ENCODE results near the gene FRYL. TPM values are rescaled to one million over a fixed set of nuclear protein-coding genes. Genes with fewer than 3 reads are reported as not detected.

Gene FRYL
- polyA plus RNA-seq, 3 donors: 10.8 to 15.8 (median 14.4) TPM

DNA sequence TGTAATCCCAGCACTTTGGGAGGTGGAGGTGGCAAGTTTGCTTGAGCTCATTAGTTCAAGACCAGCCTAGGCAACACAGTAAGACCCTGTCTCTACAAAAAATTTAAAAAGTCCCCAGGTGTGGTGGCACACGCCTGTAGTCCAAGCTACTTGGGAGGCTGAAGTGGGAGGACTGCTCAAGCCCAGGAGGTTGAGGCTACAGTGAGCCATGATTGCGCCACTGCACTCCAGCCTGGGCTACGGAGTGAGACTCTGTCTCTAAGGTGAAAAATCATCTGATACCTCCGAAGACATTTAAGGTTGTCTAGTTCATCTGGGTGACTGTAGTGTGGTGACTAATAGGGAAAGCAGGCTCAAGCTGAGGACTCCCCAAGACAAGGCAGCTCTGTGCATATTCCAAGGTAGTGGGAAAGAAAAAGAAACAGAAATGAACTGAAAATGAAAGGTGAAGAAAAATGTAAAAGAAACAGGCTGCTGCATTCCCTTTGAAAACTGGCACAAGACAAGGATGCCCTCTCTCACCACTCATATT, 23.3 kb downstream of the FRYL start:
- H3K79me2 ChIP-seq (ENCODE audit: insufficient read depth, low read length): peaks cover 85% of the 10 kb centered on the region
- Mint-ChIP-seq H3K27me3 (ENCODE audit: low read depth in 3 of 3) (no peaks in the 10 kb centered on the region), H3K36me3 (peaks cover 2 to 8% of the 10 kb centered on the region in 2 donors), H3K4me3 (no peak overlapping the region), H3K9me3 (peaks cover 0 to 5% (median 0%) of the 10 kb centered on the region in 7 donors), H3K27ac (peak overlapping the region in 3 of 7 donors; percentile 2 to 76 (median 28)), H3K4me1 (peaks cover 33% of the 10 kb centered on the region)
- H3K9ac ChIP-seq (ENCODE audit: insufficient read depth, low read length, poor library complexity, severe bottlenecking): no peak overlapping the region
- H3K4me3 ChIP-seq (replicated peaks in 1 of 3; ENCODE audit: low read depth in 2 of 3, low read length in 3 of 3): no peak overlapping the region
- no peaks in the 10 kb centered on the region for H3K27me3 ChIP-seq (ENCODE audit: control insufficient read depth in 2 of 2, insufficient read depth in 2 of 2, low read length in 2 of 2)
- peaks cover 84% of the 10 kb centered on the region for H4K20me1 ChIP-seq (ENCODE audit: insufficient read depth, low read length)
- peaks cover 7 to 11% of the 10 kb centered on the region in 2 donors for H3K4me1 ChIP-seq (ENCODE audit: control insufficient read depth in 1 of 2, insufficient read depth in 2 of 2, low read length in 2 of 2)
- no peak for TF ChIP-seq CTCF (IDR thresholded peaks at IDR 0.05)
- peak overlapping the region in 1 of 2 donors; percentile 45 for H3K27ac ChIP-seq (ENCODE audit: low read depth in 1 of 2, low read length in 2 of 2)
- no peak for DNase-seq
- no peaks in the 10 kb centered on the region for H3K9me3 ChIP-seq (replicated peaks in 1 of 2; ENCODE audit: control insufficient read depth in 1 of 2, insufficient read depth in 1 of 2, low read length in 2 of 2)
- H3K4me2 ChIP-seq (replicated peaks; ENCODE audit: extremely low read depth, low read length, poor library complexity, severe bottlenecking): no peak overlapping the region
- WGBS (ENCODE audit: insufficient coverage): 94% methylated on average over 4 of the region's 4 CpGs
- peaks cover 0 to 5% of the 10 kb centered on the region in 2 donors for H3K36me3 ChIP-seq (replicated peaks in 1 of 2; ENCODE audit: control insufficient read depth in 1 of 2, insufficient read depth in 2 of 2, low read length in 2 of 2)
- no peak overlapping the region for H2AFZ ChIP-seq (ENCODE audit: insufficient read depth, low read depth, low read length, poor library complexity, severe bottlenecking)
- intact Hi-C loops (cut with micrococcal nuclease): no loop called here

DNA sequence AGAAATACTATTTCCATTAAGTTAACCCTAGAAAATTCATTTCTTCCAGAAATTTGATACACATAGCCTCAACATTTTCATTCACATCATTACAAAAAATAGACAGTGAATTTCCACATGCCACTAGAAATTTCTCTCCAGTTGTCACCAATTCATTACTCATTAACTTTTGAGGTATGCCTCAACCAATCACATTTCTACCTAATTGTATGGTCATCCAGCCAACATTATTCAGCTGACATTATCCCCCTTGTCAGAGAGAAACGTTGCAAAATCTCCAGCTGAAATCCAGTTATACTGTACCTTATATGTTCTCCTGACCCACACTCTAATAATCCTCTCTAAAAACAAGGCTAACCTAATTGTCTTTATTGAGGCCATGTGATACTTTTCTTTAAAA, 24.8 kb downstream of the FRYL start:
- H3K4me3 ChIP-seq (replicated peaks in 1 of 3; ENCODE audit: low read depth in 2 of 3, low read length in 3 of 3): no peak overlapping the region
- Mint-ChIP-seq H3K27me3 (ENCODE audit: low read depth in 3 of 3) (no peaks in the 10 kb centered on the region), H3K9me3 (peaks cover 0 to 5% (median 0%) of the 10 kb centered on the region in 7 donors), H3K4me3 (no peak overlapping the region), H3K27ac (no peak overlapping the region), H3K36me3 (peaks cover 2 to 8% of the 10 kb centered on the region in 2 donors), H3K4me1 (peaks cover 36% of the 10 kb centered on the region)
- peaks cover 0 to 5% of the 10 kb centered on the region in 2 donors for H3K36me3 ChIP-seq (replicated peaks in 1 of 2; ENCODE audit: control insufficient read depth in 1 of 2, insufficient read depth in 2 of 2, low read length in 2 of 2)
- H3K27me3 ChIP-seq (ENCODE audit: control insufficient read depth in 2 of 2, insufficient read depth in 2 of 2, low read length in 2 of 2): no peaks in the 10 kb centered on the region
- no peaks in the 10 kb centered on the region for H3K9me3 ChIP-seq (replicated peaks in 1 of 2; ENCODE audit: control insufficient read depth in 1 of 2, insufficient read depth in 1 of 2, low read length in 2 of 2)
- no CpG with 5 or more reads among the region's 1 CpG for WGBS (ENCODE audit: insufficient coverage)
- no peak overlapping the region for H3K27ac ChIP-seq (ENCODE audit: low read depth in 1 of 2, low read length in 2 of 2)
- H2AFZ ChIP-seq (ENCODE audit: insufficient read depth, low read depth, low read length, poor library complexity, severe bottlenecking): no peak overlapping the region
- no peak overlapping the region for H3K9ac ChIP-seq (ENCODE audit: insufficient read depth, low read length, poor library complexity, severe bottlenecking)
- H3K4me2 ChIP-seq (replicated peaks; ENCODE audit: extremely low read depth, low read length, poor library complexity, severe bottlenecking): no peak overlapping the region
- H3K79me2 ChIP-seq (ENCODE audit: insufficient read depth, low read length): peaks cover 85% of the 10 kb centered on the region
- peaks cover 84% of the 10 kb centered on the region for H4K20me1 ChIP-seq (ENCODE audit: insufficient read depth, low read length)
- intact Hi-C loops (cut with micrococcal nuclease): no loop called here
- no peak for TF ChIP-seq CTCF (IDR thresholded peaks at IDR 0.05)
- no peak for DNase-seq
- H3K4me1 ChIP-seq (ENCODE audit: control insufficient read depth in 1 of 2, insufficient read depth in 2 of 2, low read length in 2 of 2): peaks cover 7 to 11% of the 10 kb centered on the region in 2 donors

All from CD14-positive monocyte (primary cell).